IPS DF 19.7 (cell line): Measurements from ENCODE around the gene OR2AJ1.

ENCODE experiments used
- DNase-seq: peaks from one replicate; pipeline ENCODE4 v3.0.0-alpha.2; 2013; ENCODE audit warnings: low read depth, low spot score

OR2AJ1 gene

DNA sequence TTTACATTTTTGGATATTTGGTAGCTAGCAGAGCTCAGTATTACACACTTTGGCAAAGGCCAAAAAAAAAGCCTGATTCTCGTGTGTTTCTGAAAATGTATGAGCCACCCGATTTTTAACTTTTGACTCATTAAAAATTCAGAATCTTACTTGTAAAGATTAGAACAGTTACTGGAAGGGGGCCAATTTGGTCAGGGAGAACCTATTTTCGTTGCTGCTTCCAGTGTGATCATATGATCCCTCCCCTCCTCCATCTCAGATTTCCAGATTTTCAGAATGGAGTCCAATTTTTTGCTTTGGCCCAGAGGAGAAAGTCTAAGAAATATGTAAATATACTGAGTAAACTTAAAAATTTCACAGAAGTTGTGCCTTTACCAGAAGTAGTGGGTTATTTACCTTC is 37.1 kb downstream of the OR2AJ1 start:
- DNase-seq = no peak

DNA sequence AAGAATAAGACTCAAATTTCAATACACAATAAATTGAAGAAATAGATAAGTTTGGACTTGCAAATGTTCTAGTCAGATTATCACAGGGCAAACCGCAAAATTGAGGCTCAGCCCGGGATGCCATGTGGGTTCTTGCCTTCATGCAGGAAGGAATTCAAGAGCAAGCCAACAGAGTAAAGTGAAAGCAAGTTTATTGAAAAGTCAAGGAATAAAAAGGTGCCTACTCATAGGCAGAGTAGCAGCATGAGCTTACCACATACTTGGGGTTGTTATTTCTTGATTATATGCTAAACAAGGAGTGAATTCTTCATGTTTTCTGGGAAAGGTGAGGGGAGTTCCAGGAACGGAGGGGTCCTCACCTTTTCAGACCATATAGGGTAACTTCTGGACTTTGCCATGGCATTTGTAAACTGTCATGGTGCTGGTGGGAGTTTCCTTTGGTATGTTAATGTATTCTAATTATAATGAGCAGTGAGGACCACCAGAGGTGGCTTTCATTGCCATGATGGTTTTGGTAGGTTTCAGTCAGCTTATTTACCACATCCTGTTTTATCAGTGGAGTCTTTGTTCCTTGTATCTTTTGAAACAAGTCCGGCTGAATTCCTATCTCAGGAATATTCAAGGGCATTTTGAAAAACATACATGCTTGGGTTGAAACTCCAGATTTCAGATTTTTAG is 38.4 kb downstream of the OR2AJ1 start:
- DNase-seq = no peak

DNA sequence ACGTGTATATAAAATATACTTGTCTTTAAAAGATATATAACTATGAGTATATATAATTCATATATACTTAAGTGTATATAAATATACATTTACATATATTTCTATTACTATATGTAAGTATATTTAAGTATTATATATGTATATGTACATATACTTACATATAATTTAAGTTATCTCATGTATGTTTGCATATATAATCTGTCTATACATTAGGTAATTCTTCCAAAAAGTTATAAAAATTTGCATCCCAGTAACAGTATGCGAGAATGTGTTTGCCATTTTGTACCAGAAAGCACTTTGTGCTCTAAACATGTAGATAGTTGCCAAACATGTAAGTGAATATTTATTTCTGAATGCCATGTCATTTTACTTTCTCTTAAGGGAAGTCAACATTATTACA is 40.2 kb downstream of the OR2AJ1 start, which contains the start of gene OR2AK2:
Gene OR2AK2, plus strand, starts transcription at position 301 of the 400 bp plus-strand sequence. CDS start 144 bp downstream, outside the sequence.
- DNase-seq = no peak

DNA sequence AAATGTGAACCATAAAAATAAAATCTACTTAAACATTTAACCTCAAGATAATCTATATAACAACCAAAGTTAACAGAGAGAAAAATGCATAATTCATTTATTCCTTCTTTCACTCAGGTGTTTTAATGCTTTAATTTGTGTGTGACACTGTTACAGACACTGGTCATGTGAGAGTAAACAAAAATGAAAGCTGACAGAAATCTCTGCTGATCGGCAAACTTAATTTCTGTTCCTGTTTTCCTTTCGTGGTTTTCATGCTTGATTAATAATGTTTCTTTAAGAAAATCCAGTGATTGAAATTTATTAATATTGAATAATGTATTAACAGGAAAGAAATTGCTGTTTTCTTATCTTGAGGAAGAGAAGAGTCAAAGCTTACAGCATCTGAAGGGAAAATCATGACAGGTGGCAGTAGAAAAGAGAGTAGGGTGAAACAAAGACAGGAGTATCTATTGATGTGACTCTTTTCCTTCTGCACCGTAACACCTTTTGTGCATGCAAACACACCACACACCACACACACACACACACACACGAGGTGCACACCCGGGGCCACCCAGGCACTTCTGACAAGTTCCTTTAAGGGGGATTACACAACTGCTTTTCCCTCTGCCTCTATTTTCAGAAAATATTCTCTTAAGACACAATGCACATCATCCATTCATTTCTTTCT is 42.0 kb downstream of the OR2AJ1 start:
- no peak for DNase-seq
